HuH-7 (cell line): ENCODE data around the gene KIAA0232.

Source experiments
- DNase-seq: peaks from one replicate; pipeline ENCODE4 v3.0.0; 2011; ENCODE audit warnings: low spot score

KIAA0232 gene, protein sequence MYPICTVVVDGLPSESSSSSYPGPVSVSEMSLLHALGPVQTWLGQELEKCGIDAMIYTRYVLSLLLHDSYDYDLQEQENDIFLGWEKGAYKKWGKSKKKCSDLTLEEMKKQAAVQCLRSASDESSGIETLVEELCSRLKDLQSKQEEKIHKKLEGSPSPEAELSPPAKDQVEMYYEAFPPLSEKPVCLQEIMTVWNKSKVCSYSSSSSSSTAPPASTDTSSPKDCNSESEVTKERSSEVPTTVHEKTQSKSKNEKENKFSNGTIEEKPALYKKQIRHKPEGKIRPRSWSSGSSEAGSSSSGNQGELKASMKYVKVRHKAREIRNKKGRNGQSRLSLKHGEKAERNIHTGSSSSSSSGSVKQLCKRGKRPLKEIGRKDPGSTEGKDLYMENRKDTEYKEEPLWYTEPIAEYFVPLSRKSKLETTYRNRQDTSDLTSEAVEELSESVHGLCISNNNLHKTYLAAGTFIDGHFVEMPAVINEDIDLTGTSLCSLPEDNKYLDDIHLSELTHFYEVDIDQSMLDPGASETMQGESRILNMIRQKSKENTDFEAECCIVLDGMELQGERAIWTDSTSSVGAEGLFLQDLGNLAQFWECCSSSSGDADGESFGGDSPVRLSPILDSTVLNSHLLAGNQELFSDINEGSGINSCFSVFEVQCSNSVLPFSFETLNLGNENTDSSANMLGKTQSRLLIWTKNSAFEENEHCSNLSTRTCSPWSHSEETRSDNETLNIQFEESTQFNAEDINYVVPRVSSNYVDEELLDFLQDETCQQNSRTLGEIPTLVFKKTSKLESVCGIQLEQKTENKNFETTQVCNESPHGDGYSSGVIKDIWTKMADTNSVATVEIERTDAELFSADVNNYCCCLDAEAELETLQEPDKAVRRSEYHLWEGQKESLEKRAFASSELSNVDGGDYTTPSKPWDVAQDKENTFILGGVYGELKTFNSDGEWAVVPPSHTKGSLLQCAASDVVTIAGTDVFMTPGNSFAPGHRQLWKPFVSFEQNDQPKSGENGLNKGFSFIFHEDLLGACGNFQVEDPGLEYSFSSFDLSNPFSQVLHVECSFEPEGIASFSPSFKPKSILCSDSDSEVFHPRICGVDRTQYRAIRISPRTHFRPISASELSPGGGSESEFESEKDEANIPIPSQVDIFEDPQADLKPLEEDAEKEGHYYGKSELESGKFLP (N-terminal part only)

DNA sequence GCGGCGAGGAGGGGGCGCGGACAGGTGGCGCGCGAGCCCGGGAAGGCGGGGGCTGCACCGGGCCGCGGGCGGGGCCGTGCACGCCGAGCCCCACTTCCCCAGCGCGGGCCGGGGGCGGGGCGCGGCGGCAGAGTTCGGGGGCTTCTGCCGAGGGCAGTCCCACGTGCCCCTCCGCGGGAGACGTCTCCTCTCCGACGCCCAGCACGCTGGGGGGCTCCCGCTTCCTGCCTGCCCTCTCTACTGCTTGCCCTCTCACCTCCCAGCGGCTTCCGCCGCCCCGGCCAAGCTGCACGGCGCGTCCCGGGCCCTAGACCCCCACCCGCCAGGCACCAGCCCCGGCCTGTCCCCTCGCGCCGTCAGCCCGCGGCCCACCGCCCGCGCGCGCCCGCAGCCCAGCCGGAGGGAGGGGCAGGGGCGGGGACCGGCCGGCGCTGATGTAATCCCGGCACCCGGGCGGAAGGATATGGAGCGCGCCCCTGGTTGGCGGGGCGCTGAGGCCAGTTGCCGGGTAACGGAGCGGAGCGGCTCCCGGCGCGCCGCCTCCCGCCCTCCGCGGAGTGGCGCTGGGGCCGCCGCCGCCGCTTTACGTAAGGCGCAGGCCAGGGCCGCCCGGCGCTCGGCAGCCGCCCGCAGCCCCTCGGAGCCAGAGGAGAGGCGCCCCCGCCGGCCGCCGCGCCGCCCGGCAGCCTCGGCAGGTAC lies at the start of gene KIAA0232:
TSS of gene KIAA0232 (plus strand) at position 581 of the 699 bp plus-strand sequence. CDS start 41,727 bp downstream, outside the sequence.
- DNase-seq, result peak; percentile 93

DNA sequence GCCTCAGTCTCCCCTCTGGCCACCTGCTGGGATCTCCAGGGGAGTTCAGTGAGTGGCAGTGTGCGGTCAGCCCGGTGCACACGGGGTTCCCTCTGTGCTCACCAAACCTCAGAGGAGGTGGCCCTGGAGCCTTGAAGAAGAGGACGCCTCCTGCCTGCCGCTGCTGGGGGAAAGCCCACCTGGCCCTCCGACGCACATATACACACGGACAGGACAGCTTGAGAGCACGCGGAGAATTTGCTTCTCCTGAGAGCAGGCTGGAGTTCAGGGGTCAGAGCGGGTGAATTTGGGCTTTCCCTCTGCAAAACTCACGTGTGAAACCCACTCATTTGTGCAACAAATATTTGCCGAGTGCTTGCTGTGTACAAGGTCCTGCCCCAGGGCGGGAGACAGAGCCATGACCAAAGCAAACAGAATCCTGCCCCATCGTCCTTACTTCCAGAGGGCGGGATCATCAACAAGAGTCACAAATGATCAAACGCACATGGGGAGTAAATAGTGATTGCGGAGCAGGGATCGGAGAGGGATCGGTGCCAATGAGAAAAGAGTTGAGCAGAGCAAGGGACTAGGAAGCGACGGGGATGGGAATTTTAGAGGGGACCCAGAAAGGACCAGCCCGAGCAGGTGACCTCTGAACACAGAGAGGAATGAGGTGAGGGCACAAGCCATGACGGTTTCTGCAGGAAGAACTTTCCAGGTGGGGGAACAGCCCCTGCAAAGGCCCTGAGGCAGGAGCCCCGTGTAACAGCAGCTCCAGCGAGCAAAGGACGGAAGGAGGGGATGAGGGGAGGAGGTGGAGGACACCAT lies 49.0 kb upstream of the KIAA0232 start:
- no peak for DNase-seq

DNA sequence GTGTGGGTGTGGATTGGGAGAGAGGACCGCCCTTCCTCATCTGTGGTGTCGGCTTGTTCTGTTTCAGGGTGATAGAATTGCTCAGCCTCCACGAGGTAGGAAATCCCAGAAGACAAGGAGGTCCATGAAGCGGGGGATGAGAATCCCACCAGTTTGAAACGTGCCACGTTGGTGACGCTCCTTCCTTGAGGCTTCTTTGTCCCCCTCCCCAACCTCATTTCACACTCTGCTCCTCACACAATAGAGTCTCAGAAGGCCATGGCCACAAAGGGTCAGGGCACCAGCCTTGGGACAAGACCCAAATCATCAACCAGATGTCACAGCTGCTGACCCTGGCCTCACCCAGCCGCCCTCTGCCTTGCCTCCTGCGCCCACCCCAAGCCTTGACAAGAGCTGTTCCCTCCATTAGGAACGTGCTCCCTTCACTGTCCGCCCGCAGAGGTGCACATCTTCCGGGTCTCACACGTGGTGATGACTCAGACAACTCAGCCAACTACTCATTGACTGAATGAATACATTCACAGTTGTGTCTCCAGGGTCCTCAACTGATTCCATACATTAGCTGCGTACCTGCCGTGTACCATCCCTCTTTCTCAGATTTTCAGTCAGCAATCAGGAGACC lies 48.3 kb upstream of the KIAA0232 start:
- DNase-seq, result no peak

DNA sequence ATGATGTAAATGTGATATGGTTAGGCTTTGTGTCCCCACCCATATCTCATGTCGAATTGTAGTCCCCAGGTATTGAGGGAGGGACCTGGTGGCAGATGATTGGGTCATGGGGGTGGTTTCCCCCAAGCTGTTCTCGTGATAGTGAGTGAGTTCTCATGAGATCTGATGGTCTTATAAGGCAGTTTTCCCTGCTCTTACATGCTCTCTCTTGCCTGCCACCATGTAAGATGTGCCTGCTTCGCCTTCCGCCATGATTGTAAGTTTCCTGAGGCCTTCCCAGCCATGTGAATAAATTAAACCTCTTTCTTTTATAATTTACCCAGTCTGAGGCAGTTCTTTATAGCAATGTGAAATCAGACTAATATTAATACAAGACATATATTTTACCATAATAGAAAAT lies 42.6 kb upstream of the KIAA0232 start:
- no peak for DNase-seq

DNA sequence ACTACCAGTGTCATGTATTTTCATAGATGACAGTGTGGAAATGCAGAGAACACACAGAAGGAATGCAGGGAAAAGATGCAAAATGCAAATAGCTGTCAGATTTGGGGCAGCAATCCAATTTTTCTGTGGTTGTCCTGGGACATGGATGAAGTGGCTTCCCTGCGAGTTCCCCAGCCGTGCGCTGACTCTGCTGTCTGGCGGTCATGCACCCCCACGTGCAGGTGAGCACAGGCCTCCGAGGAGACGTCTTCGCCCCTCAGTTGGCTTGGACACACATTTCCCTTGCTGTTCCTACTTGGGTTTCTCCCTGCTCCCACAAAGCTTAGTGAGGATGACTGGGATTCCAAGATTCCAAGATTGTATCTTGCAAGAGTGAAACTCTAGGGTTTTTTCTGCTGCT lies 42.2 kb upstream of the KIAA0232 start:
- no peak for DNase-seq

DNA sequence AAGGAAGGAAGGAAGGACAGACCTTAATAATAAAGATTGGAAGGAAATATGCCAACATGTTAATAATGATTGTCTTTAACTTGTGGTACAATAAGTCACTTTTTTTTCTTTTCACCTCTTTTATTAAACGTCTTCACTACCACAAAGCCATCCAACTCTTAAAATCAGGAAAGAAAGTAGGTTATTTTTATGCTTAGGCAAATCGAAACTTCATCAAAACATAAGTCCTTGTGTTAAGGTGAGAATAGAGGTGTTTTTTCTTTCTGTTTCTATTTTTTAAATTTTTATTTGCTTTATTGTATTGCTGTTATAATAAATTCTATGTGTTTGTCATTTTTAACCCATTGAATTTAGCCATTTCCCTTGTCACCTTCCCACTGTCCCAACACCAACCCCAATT lies 40.0 kb upstream of the KIAA0232 start:
- no peak for DNase-seq

DNA sequence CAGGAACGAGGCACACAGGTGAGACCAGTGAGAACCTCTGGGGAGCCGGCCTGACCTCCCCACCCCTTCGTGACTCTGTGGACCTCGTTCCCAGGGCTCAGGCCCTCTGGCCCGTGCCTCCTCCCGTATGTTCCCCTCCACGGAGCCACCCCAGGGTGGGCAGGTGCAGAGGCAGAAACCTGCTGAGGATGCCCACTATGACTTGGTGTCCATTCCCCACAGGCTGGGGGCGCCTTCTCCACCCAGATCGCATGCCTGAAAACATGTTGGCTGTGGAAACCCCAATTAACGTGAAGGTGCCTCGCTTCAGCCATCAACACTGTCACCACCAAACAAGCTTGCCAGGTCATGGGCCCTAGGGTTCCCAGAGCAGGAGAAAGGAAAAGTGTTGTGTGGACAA lies 39.5 kb upstream of the KIAA0232 start:
- DNase-seq, result no peak

DNA sequence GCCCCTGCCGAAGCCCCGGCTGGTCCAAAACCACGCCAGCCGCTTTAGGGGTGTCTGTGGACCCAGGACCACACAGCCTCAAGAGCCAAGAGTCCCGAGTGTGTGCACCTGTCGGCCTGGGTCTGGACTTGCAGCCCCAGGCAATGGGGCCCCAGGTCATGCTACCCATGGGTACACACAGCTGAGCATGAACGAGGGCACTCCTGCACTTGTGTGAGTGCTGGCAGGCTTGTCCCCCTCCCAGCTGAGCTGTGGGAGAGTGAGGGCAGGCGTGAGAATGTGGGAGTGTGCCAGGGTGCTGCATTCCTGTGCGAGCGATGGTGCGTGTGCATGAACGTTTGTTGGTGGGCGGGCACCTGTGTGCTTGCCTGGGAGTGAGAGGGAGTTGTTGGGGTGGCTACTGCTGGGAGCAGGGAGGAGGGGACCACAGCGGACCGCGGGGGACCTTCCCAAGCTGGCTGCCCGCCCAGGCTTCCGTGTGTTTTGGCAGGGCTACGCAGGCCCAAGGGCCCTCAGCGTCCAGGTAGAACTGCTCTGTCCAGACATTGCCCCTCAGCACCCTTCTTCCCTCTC lies 35.7 kb upstream of the KIAA0232 start:
- no peak for DNase-seq

DNA sequence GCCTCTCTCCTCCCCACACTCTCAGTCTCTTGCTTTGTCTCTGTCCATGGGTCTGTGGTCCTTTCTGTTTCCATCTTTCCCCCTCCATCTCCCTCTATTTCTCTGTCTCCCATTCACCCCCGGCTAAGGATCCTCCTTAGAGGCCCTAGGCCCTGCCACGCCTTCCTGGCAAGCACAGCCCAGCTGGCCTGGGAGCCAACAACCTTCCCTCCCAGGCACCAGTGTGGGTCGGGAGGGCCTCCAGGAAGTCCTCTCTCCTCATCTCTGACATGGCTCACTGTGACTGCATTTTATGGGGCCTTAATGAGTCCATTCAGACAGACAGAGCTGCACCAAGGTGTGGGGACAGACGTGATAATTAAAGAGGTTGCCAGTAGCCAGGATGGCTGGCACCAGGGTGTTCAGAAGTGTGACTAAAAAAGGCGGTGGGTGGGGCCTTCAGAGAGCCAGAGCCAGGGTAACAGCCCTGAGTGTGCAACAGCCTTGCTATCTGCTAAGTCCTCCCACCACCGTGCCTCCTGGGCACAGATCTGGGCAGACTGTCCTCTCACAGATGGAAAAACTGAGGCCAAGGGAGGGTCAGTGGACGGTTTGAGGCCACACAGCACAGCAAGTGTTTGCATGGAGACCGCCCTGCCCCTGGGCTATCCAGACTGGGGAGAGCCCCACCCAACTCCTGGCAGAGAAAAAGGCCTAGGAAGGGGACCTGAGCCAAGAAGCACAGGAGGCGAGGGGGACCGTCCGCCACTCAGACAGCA lies 35.1 kb upstream of the KIAA0232 start:
- DNase-seq, result no peak

DNA sequence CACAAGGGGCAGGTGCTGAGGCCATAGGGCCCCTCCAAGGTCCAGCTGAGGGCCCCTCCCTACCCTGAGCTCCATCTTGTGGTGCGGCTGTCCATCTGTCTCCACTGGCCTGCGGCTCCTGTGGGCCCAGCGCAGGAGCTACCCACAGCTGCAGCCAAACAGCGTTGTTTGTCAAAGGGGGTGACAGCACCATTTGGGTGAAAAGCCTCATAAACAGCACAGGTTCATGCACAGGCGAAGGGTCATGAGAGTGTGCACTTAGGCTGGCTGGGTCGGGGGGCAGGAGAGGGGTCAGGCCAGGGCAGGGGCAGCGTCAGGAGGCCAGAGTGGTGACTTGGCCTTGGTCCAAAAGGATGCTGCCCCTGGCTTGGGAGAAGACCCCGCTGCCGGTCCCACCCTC lies 34.2 kb upstream of the KIAA0232 start:
- no peak for DNase-seq

DNA sequence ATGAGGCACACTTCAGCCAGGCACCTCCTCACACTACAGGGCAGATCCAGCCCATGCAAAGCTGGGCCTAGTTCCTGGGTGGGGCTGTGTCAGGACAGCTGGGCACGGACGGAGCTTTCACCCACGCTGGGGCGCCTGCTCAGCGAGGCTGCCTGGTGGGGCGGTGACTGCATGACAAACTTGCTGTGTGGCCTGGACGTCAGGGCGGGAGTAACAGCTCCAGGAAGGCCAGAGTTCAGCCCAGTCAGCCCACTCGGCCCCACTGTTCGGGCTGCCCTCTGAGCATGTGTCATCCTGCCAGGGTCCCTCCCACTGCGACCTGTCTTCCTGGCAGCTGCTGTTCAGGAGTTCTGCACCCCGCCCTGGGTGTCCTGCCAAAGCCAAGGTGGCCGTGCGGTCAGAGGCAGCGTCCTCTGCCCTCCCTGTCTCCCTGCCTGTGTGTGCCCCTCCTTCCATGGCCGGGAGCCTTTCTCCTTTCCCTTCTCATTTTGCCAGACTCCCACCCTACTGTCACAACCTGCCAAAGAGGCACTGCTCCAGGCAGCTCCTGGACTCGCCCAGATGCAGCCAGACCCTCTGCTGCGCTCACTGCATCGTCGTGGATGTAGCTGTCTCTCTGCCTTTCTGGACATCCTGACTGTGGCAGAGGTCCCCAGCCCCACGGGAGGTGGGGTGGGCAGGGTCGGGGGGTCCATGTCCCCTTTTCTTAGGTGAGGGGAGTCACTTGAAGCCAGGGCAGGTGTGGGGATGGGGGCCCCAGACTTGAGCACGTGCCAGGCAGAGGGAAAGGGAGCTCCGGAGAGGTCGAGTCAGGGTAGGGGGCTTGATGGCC lies 33.0 kb upstream of the KIAA0232 start:
- peak; percentile 73 for DNase-seq

DNA sequence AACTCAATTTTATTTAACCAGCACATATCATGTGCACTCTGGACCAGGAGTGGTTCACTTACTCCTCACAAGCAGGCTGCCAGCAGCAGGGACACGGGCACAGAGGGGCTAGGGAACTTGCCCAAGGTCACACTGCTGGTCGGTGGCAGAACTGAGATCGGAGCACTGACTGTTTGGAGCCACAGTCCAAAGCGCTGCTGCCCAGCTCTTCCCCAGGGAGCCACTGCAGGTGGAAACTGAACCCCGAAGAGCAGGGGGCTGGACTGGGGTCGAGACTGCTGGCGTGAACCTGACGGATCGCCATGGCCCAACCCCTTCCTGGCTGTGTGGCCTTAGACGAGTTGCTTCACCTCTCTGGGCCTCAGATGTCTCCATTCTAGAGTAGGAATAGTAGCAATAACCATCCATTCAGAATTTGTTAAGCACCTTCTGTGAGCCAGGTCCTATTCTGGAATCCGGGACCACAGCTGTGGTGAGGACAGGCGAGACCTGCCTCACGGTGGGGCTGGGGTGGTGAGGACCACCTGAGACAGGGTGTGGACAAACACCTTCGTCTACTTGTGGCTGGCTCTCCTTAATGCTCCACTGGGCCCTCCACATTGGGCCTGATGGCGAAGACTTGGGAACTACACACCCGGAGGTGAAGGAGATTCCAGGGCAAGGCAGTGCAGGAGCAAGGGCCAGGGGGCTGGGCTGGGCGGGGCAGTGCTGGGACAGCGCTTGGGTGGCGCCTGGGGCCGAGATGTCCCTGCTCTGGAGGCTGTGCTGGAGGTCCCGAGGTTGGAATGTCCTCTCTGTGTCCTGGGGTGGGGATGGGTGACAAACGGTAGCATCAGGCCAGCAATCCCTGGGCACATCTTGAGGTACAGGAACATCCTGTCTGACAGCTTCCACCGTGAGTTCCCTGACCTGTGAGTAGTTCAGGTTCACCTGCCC lies 32.0 kb upstream of the KIAA0232 start:
- DNase-seq, result no peak

DNA sequence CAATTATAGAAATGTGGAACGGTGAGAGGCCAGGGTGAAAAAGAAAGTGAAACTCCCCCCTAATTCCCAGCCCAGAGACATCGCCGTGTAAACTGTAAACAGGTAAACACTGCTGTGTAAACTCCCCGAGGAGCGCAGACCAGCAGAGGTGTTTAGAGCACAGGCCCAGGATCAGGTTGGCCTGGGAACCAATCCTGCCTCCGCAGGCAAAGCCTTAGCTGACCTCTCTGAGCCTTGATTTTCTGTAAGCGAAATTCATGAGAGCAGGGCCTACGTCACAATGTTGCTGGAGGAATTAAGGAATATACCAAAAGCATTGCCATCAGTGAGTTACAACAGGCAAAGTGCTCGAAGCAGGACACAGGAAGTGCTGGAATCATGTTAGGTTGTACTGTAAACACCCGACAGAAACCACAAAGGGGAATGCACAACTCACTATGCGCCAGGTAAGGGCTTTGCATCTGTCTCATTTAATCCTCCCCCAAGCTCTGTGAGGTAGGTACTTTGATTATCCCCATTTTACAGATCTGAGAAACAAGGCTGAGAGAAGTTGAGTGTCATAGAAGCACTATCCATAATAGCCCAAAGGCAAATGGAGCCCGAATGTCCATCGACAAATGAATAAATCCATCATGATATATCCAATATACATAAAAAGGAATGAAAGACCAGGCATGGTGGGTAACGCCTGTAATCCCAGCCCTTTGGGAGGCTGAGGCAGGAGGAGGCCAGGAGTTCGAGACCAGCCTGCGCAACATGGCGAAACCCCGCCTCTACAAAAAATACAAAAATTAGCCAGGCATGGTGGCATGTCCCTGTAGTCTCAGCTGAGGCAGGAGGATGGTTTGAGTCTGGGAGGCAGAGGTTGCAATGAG lies 30.7 kb upstream of the KIAA0232 start:
- peak; percentile 71 for DNase-seq

DNA sequence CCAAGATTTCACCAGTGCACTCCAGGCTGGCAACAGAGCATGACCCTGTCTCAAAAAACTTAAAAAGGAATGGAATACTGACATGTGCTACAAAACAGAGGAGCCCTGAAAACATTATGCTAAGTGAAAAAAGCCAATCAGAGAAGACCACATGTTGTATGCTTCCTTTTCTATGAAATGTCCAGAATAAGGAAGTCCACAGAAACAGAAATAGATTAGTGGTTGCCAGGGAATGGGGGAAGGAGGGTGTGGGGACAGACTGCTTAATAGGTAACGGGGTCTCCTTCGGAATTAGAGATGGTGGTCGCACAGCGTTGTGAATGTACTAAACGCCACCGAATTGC lies 30.1 kb upstream of the KIAA0232 start:
- DNase-seq, result no peak

DNA sequence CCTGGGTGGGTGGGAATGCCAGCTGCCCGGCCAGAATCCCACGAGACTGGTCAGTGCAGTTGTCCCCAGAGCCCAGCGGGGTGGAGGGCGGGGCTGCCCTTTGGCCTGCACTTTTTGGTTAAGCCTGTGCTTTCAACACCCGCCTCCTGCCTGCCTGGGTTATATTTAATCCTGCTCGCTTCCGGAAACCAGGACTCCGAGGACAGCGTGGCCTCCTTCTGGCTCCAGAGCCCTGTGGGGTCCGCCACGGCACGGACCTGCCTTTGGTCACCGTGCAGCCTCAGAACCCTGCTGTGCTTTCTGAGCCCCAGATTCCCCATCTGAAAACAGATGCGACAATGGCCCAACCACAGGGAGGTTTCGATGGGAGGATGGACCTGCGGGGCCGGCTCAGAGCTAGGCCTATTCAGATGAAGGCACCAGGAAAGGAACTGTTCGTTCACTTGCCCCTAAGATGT lies 29.4 kb upstream of the KIAA0232 start:
- DNase-seq, result no peak

DNA sequence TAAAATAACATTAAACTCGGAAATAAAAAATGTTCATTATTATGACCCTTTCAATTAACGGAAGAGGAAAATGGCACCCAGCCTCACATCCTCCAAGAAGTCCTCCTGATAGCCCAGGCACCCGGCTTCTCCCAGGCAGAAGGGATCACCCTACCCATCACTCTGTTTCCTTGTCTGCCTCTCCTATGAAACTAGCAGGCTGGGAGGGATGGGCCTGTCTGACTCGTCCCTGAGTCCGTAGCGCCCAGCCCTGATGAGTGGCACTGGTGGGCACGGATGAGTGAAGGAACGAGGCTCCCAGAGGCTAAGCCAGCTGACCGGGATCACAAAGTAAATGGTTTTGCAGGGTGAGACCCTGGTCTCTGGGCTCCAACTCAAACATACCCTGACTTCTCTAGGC lies 28.6 kb upstream of the KIAA0232 start:
- DNase-seq, result no peak
